Heart left ventricle (tissue), 16 donors: ENCODE results near the gene LYST. TPM values are rescaled to one million over a fixed set of nuclear protein-coding genes. Genes with fewer than 3 reads are reported as not detected.
A peak's percentile ranks its signal among the peaks of the same experiment; 100 is the strongest.

Experiments used
- ATAC-seq, 4 donors: fragments of 200-7000 bp; cut with Tn5 transposase; one replicate each; pipeline ENCODE4 v1.9.1; 2020 to 2022; ENCODE audit warnings: moderate library complexity in 4 of 4, mild to moderate bottlenecking in 3 of 4, moderate number of reproducible peaks in 1 of 4
- DNase-seq, 5 donors: peaks; one replicate each; pipeline ENCODE4 v3.0.0-alpha.2; 2020
- H3K27ac ChIP-seq, 12 donors: fragments of 200-600 bp; sonication (generic) in 4 of 12; one replicate each; pipeline versions ENCODE4 v1.5.0 to v1.8.0; 2016 to 2022; ENCODE audit warnings: mild to moderate bottlenecking in 2 of 12
- H3K27me3 ChIP-seq, 9 donors: fragments of 200-600 bp; sonication (generic) in 2 of 9; one replicate each; pipeline versions ENCODE4 v1.5.1 to v1.8.0; 2016 to 2022; ENCODE audit warnings: mild to moderate bottlenecking in 3 of 9
- H3K36me3 ChIP-seq, 9 donors: fragments of 200-600 bp; sonication (generic) in 2 of 9; one replicate each; pipeline versions ENCODE4 v1.5.0 to v1.8.0; 2018 to 2022; ENCODE audit warnings: mild to moderate bottlenecking in 2 of 9
- H3K4me1 ChIP-seq, 12 donors: fragments of 200-600 bp; sonication (generic) in 4 of 12; one replicate each; pipeline versions ENCODE4 v1.5.0 to v1.8.0; 2016 to 2022; ENCODE audit warnings: mild to moderate bottlenecking in 3 of 12
- H3K4me3 ChIP-seq, 12 donors: fragments of 200-600 bp; sonication (generic) in 4 of 12; one replicate each; pipeline versions ENCODE4 v1.5.0 to v1.8.0; 2017 to 2022; ENCODE audit warnings: mild to moderate bottlenecking in 9 of 12, moderate library complexity in 4 of 12
- H3K9me3 ChIP-seq, 12 donors: fragments of 200-600 bp; sonication (generic) in 4 of 12; one replicate each; pipeline versions ENCODE4 v1.5.0 to v1.8.0; 2016 to 2022; ENCODE audit warnings: mild to moderate bottlenecking in 1 of 12
- CTCF ChIP-seq, 12 donors: fragments of 200-600 bp; sonication (generic) in 4 of 12; IDR thresholded peaks; one replicate each; pipeline versions ENCODE4 v1.5.0 to v1.8.0; 2018 to 2022; ENCODE audit warnings: antibody characterized with exemption in 12 of 12, mild to moderate bottlenecking in 5 of 12
- POLR2A ChIP-seq, 2 donors: fragments of 450-650 bp; IDR thresholded peaks; one replicate each; pipeline ENCODE4 v1.6.1; 2017; ENCODE audit warnings: antibody characterized with exemption in 2 of 2, mild to moderate bottlenecking in 2 of 2, moderate library complexity in 2 of 2
- WGBS, 4 donors: extraction: QIAGEN DNeasy Blood & Tissue Kit in 2 of 4; methylation state at CpG; one replicate each; pipeline versions ENCODE4 v1.1.5 to v1.1.7; 2013 to 2018; 5-methylcytosine and 5-hydroxymethylcytosine counted together
- intact Hi-C, 10 donors: fragments of 100-400 bp; cut with DNase I; formaldehyde crosslinking; loops; one replicate each; pipeline versions ENCODE4 v1.11.1 to v1.14.2; 2022
- polyA plus RNA-seq, 2 donors: library from polyadenylated mRNA; stranded (reverse); fragments of 200-250 nt; gene quantifications; one replicate each; pipeline ENCODE4 v1.2.3, GENCODE V29; 2013
- total RNA-seq, 9 donors: library from RNA; depleted of rRNA in 2 of 9; stranded (reverse); fragments of >200 nt in 2 of 9; fragmentation: NEBNext Ultra II Directional in 3 of 9; extraction: Animal tissue kit (Norgen Biotek cat#: 25700) in 3 of 9; gene quantifications; one replicate each; pipeline versions ENCODE4 v1.1.0 to v1.2.4, GENCODE V29; 2016 to 2023
- donor health status: ischemic (EF 13 %, LVEDD 7.1; RV severe dilation, severe dysfunction).
- donor health status: healthy with polysubstance abuse.
- donor health status: DM: no; HTN: yes; CAD: no.
- donor health status: DM: no; HTN: no; CAD: no.
- donor health status: ischemic (EF 25% LVEDD 6.9; RV normal size, moderate dysfunction).
- donor health status: ischemic (EF 25% LVEDD 5.7; RV mildly dilated, moderate dysfunction).
- donor health status: healthy.
- donor health status: DM: yes; HTN: yes; CAD: no.
- donor health status: ischemic (EF 35%, LVEDD 5.7; RV mildly dilated, moderate dysfunction).
- donor health status: nonischemic (EF 11% LVEDD 7.7; RV severe dilation, severe dysfunction).
- donor health status: DM: yes; HTN: yes; CAD: no.
- donor health status: PGD.
- donor health status: ischemic (EF 29% LVEDD 5.4; RV normal size, mild dysfunction).
- donor health status: nonischemic (EF 23%, LVEDD 6.1; RV moderate dilation, normal function).

The LYST gene
- total and polyA plus RNA-seq, 11 donors: 3.4 to 22.5 (median 11.2) TPM

- H3K36me3 ChIP-seq: peaks cover 0 to 93% (median 67%) of the 10 kb centered on the region in 9 donors
- H3K9me3 ChIP-seq: no peaks in the 10 kb centered on the region
- DNase-seq (no peak), ATAC-seq (peak; percentile 85 to 95 (median 90))
- peaks cover 0 to 10% (median 0%) of the 10 kb centered on the region in 12 donors for H3K4me1 ChIP-seq
- intact Hi-C loops: no loop called here
- 42 to 67% (median 60%) methylated on average over 2 of the region's 2 CpGs for WGBS, 4 donors
- no peak overlapping the region for H3K4me3 ChIP-seq
- no peaks in the 10 kb centered on the region for H3K27me3 ChIP-seq
- TF ChIP-seq CTCF (IDR thresholded peaks at IDR 0.05) (no peak), POLR2A (IDR thresholded peaks at IDR 0.05) (no peak)
- H3K27ac ChIP-seq: peak overlapping the region in 1 of 12 donors; percentile 25
Observed at GRCh38 chr1:235722858-235723257, 143.8 kb downstream of the LYST start.

GRCh38 chr1:235721982-235722381 is 144.7 kb downstream of the LYST start:
- Histone ChIP-seq H3K36me3 (peaks cover 0 to 91% (median 66%) of the 10 kb centered on the region in 9 donors), H3K9me3 (no peaks in the 10 kb centered on the region), H3K4me3 (no peak overlapping the region), H3K4me1 (peaks cover 0 to 10% (median 0%) of the 10 kb centered on the region in 12 donors), H3K27me3 (no peaks in the 10 kb centered on the region), H3K27ac (no peak overlapping the region)
- DNase-seq: no peak
- 62 to 72% (median 66%) methylated on average over 4 of the region's 4 CpGs for WGBS, 4 donors
- peak in 2 of 4 donors; percentile 62 to 80 for ATAC-seq
- TF ChIP-seq CTCF (IDR thresholded peaks at IDR 0.05) (no peak), POLR2A (IDR thresholded peaks at IDR 0.05) (no peak)
- intact Hi-C loops: no loop called here

- ATAC-seq (no peak), DNase-seq (no peak)
- H3K9me3 ChIP-seq: no peaks in the 10 kb centered on the region
- intact Hi-C loops: no loop called here
- no peak overlapping the region for H3K4me3 ChIP-seq
- peaks cover 3 to 92% (median 74%) of the 10 kb centered on the region in 9 donors for H3K36me3 ChIP-seq
- WGBS, 4 donors: 85 to 88% (median 86%) methylated on average over 4 of the region's 4 CpGs
- no peak overlapping the region for H3K27ac ChIP-seq
- H3K27me3 ChIP-seq: no peaks in the 10 kb centered on the region
- peaks cover 0 to 10% (median 0%) of the 10 kb centered on the region in 12 donors for H3K4me1 ChIP-seq
- TF ChIP-seq POLR2A (IDR thresholded peaks at IDR 0.05) (no peak), CTCF (IDR thresholded peaks at IDR 0.05) (no peak)
Observed at GRCh38 chr1:235720544-235720943, 146.2 kb downstream of the LYST start.

- 94 to 95% (median 95%) methylated on average over 4 of the region's 4 CpGs for WGBS, 4 donors
- peaks cover 0 to 95% (median 48%) of the 10 kb centered on the region in 9 donors for H3K36me3 ChIP-seq
- no peaks in the 10 kb centered on the region for H3K9me3 ChIP-seq
- no peak for DNase-seq
- intact Hi-C loops: no loop called here
- peaks cover 0 to 5% (median 0%) of the 10 kb centered on the region in 12 donors for H3K4me1 ChIP-seq
- no peaks in the 10 kb centered on the region for H3K27me3 ChIP-seq
- no peak for ATAC-seq
- no peak overlapping the region for H3K27ac ChIP-seq
- TF ChIP-seq CTCF (IDR thresholded peaks at IDR 0.05) (no peak), POLR2A (IDR thresholded peaks at IDR 0.05) (no peak)
- H3K4me3 ChIP-seq: no peak overlapping the region
Observed at GRCh38 chr1:235714205-235714897, 152.4 kb downstream of the LYST start.
